Stimulated activated CD8-positive, alpha-beta memory T cell treated with anti-CD3 and anti-CD28 coated beads, Interleukin-4, amount 100 ng/mL, for 48 hours (primary cell): ENCODE measurements around the gene ZDHHC8.

Source experiments
- DNase-seq: peaks from one replicate; pipeline ENCODE4 v3.0.0-alpha.2; 2020

The ZDHHC8 gene

GRCh38 chr22:20115691-20116375 lies 15.8 kb upstream of the ZDHHC8 start, which contains the start of gene RANBP1:
Gene RANBP1, plus strand, starts transcription at chr22:20116104. Its CDS starts 81 bp downstream, at chr22:20116185.
- no peak for DNase-seq

GRCh38 chr22:20116376-20116950 lies 15.1 kb upstream of the ZDHHC8 start:
- DNase-seq, result no peak

- peak; percentile 97 for DNase-seq
Measured at GRCh38 chr22:20116951-20117632, 14.5 kb upstream of the ZDHHC8 start, which contains the start of gene TRMT2A. Gene TRMT2A, minus strand, starts transcription at chr22:20117226. Its CDS starts 320 bp downstream, at chr22:20116906.

GRCh38 chr22:20117633-20118299 lies 13.8 kb upstream of the ZDHHC8 start:
- peak; percentile 86 for DNase-seq

- DNase-seq, result no peak
Measured at GRCh38 chr22:20118300-20119020, 13.1 kb upstream of the ZDHHC8 start.

- DNase-seq, result no peak
Measured at GRCh38 chr22:20121856-20122415, 9.7 kb upstream of the ZDHHC8 start.

GRCh38 chr22:20123366-20124082 lies 8.1 kb upstream of the ZDHHC8 start:
- no peak for DNase-seq

- DNase-seq, result no peak
Measured at GRCh38 chr22:20124083-20124787, 7.4 kb upstream of the ZDHHC8 start.

GRCh38 chr22:20125201-20126174 lies 6.1 kb upstream of the ZDHHC8 start:
- no peak for DNase-seq

- DNase-seq, result no peak
Measured at GRCh38 chr22:20126284-20127029, 5.1 kb upstream of the ZDHHC8 start.

GRCh38 chr22:20127318-20127868 lies 4.2 kb upstream of the ZDHHC8 start:
- DNase-seq, result no peak

GRCh38 chr22:20127869-20128618 lies 3.6 kb upstream of the ZDHHC8 start:
- DNase-seq, result no peak

GRCh38 chr22:20128619-20128901 lies 3.0 kb upstream of the ZDHHC8 start:
- DNase-seq, result no peak

- peak; percentile 69 for DNase-seq
Measured at GRCh38 chr22:20128902-20129746, 2.5 kb upstream of the ZDHHC8 start.

- no peak for DNase-seq
Measured at GRCh38 chr22:20129747-20130014, 1.9 kb upstream of the ZDHHC8 start.

GRCh38 chr22:20130319-20130718 lies 1.3 kb upstream of the ZDHHC8 start:
- DNase-seq, result no peak
